ENCODE measurements around the gene PAQR9.

The PAQR9 gene

GRCh38 chr3:142962520-142963233, 797 bp downstream of the PAQR9 start:
- no peak overlapping the region for H3K27ac ChIP-seq (ENCODE audit: low read length)
- peak overlapping the region; percentile 45; the same call in 1 of the 2 replicates for H3K9ac ChIP-seq (ENCODE audit: low read depth, low read length)
- H3K9me3 ChIP-seq (ENCODE audit: insufficient read depth, low read depth, low read length): no peaks in the 10 kb centered on the region

GRCh38 chr3:142962175-142962519, 1.3 kb downstream of the PAQR9 start:
- Histone ChIP-seq H3K9ac (ENCODE audit: low read depth, low read length) (no peak overlapping the region), H3K27ac (ENCODE audit: low read length) (no peak overlapping the region)

More at GRCh38 chr3:142962520-142963233, 797 bp downstream of the PAQR9 start:
- peaks cover 51% of the 10 kb centered on the region for H3K27me3 ChIP-seq (ENCODE audit: insufficient read depth, low read length)
- H3K4me3 ChIP-seq (ENCODE audit: low read length): peak overlapping the region; percentile 79
- H3K4me1 ChIP-seq (ENCODE audit: insufficient read depth, low read length): no peaks in the 10 kb centered on the region
- H3K36me3 ChIP-seq (ENCODE audit: insufficient read depth, low read depth, low read length): no peaks in the 10 kb centered on the region

GRCh38 chr3:142961539-142961938, 1.9 kb downstream of the PAQR9 start:
- Histone ChIP-seq H3K27me3 (ENCODE audit: insufficient read depth, low read length) (peaks cover 51% of the 10 kb centered on the region), H3K36me3 (ENCODE audit: insufficient read depth, low read depth, low read length) (no peaks in the 10 kb centered on the region), H3K9me3 (ENCODE audit: insufficient read depth, low read depth, low read length) (no peaks in the 10 kb centered on the region), H3K4me1 (ENCODE audit: insufficient read depth, low read length) (no peaks in the 10 kb centered on the region), H3K4me3 (ENCODE audit: low read length) (no peak overlapping the region), H3K27ac (ENCODE audit: low read length) (no peak overlapping the region), H3K9ac (ENCODE audit: low read depth, low read length) (no peak overlapping the region)

More at GRCh38 chr3:142962175-142962519, 1.3 kb downstream of the PAQR9 start:
- H3K4me3 ChIP-seq (ENCODE audit: low read length): no peak overlapping the region
- peaks cover 51% of the 10 kb centered on the region for H3K27me3 ChIP-seq (ENCODE audit: insufficient read depth, low read length)
- H3K36me3 ChIP-seq (ENCODE audit: insufficient read depth, low read depth, low read length): no peaks in the 10 kb centered on the region
- H3K9me3 ChIP-seq (ENCODE audit: insufficient read depth, low read depth, low read length): no peaks in the 10 kb centered on the region
- H3K4me1 ChIP-seq (ENCODE audit: insufficient read depth, low read length): no peaks in the 10 kb centered on the region

- no peaks in the 10 kb centered on the region for H3K9me3 ChIP-seq (ENCODE audit: insufficient read depth, low read depth, low read length)
- H3K4me1 ChIP-seq (ENCODE audit: insufficient read depth, low read length): no peaks in the 10 kb centered on the region
- peaks cover 40% of the 10 kb centered on the region for H3K27me3 ChIP-seq (ENCODE audit: insufficient read depth, low read length)
- no peak overlapping the region for H3K9ac ChIP-seq (ENCODE audit: low read depth, low read length)
- no peak overlapping the region for H3K4me3 ChIP-seq (ENCODE audit: low read length)
- H3K36me3 ChIP-seq (ENCODE audit: insufficient read depth, low read depth, low read length): no peaks in the 10 kb centered on the region
- H3K27ac ChIP-seq (ENCODE audit: low read length): no peak overlapping the region
Observed at GRCh38 chr3:142960322-142960850, 3.1 kb downstream of the PAQR9 start.

- Histone ChIP-seq H3K27ac (ENCODE audit: low read length) (no peak overlapping the region), H3K9ac (ENCODE audit: low read depth, low read length) (no peak overlapping the region), H3K4me3 (ENCODE audit: low read length) (no peak overlapping the region), H3K9me3 (ENCODE audit: insufficient read depth, low read depth, low read length) (no peaks in the 10 kb centered on the region), H3K36me3 (ENCODE audit: insufficient read depth, low read depth, low read length) (no peaks in the 10 kb centered on the region), H3K27me3 (ENCODE audit: insufficient read depth, low read length) (peaks cover 25% of the 10 kb centered on the region), H3K4me1 (ENCODE audit: insufficient read depth, low read length) (no peaks in the 10 kb centered on the region)
Observed at GRCh38 chr3:142958707-142959106, 4.8 kb downstream of the PAQR9 start.

- no peak overlapping the region for H3K27ac ChIP-seq (ENCODE audit: low read length)
- no peaks in the 10 kb centered on the region for H3K36me3 ChIP-seq (ENCODE audit: insufficient read depth, low read depth, low read length)
- H3K9me3 ChIP-seq (ENCODE audit: insufficient read depth, low read depth, low read length): no peaks in the 10 kb centered on the region
- H3K9ac ChIP-seq (ENCODE audit: low read depth, low read length): no peak overlapping the region
- no peak overlapping the region for H3K4me3 ChIP-seq (ENCODE audit: low read length)
- no peaks in the 10 kb centered on the region for H3K27me3 ChIP-seq (ENCODE audit: insufficient read depth, low read length)
- H3K4me1 ChIP-seq (ENCODE audit: insufficient read depth, low read length): peaks cover 7% of the 10 kb centered on the region
Observed at GRCh38 chr3:142953443-142953842, 10.0 kb downstream of the PAQR9 start.

- Histone ChIP-seq H3K9ac (ENCODE audit: low read depth, low read length) (no peak overlapping the region), H3K4me3 (ENCODE audit: low read length) (no peak overlapping the region), H3K4me1 (ENCODE audit: insufficient read depth, low read length) (peaks cover 7% of the 10 kb centered on the region), H3K36me3 (ENCODE audit: insufficient read depth, low read depth, low read length) (no peaks in the 10 kb centered on the region), H3K27me3 (ENCODE audit: insufficient read depth, low read length) (no peaks in the 10 kb centered on the region), H3K27ac (ENCODE audit: low read length) (no peak overlapping the region), H3K9me3 (ENCODE audit: insufficient read depth, low read depth, low read length) (no peaks in the 10 kb centered on the region)
Observed at GRCh38 chr3:142952272-142953193, 10.9 kb downstream of the PAQR9 start.

GRCh38 chr3:142951794-142952193, 11.7 kb downstream of the PAQR9 start:
- Histone ChIP-seq H3K4me1 (ENCODE audit: insufficient read depth, low read length) (peaks cover 7% of the 10 kb centered on the region), H3K9me3 (ENCODE audit: insufficient read depth, low read depth, low read length) (no peaks in the 10 kb centered on the region), H3K27ac (ENCODE audit: low read length) (no peak overlapping the region), H3K4me3 (ENCODE audit: low read length) (no peak overlapping the region), H3K36me3 (ENCODE audit: insufficient read depth, low read depth, low read length) (no peaks in the 10 kb centered on the region), H3K27me3 (ENCODE audit: insufficient read depth, low read length) (no peaks in the 10 kb centered on the region), H3K9ac (ENCODE audit: low read depth, low read length) (no peak overlapping the region)

GRCh38 chr3:142950972-142951371, 12.5 kb downstream of the PAQR9 start:
- peaks cover 7% of the 10 kb centered on the region for H3K4me1 ChIP-seq (ENCODE audit: insufficient read depth, low read length)
- H3K27ac ChIP-seq (ENCODE audit: low read length): no peak overlapping the region
- no peaks in the 10 kb centered on the region for H3K36me3 ChIP-seq (ENCODE audit: insufficient read depth, low read depth, low read length)
- H3K27me3 ChIP-seq (ENCODE audit: insufficient read depth, low read length): no peaks in the 10 kb centered on the region
- no peak overlapping the region for H3K4me3 ChIP-seq (ENCODE audit: low read length)
- H3K9ac ChIP-seq (ENCODE audit: low read depth, low read length): no peak overlapping the region
- no peaks in the 10 kb centered on the region for H3K9me3 ChIP-seq (ENCODE audit: insufficient read depth, low read depth, low read length)

- no peak overlapping the region for H3K9ac ChIP-seq (ENCODE audit: low read depth, low read length)
Observed at GRCh38 chr3:142947799-142948575, 15.5 kb downstream of the PAQR9 start.

GRCh38 chr3:142947352-142947751, 16.1 kb downstream of the PAQR9 start:
- no peak overlapping the region for H3K9ac ChIP-seq (ENCODE audit: low read depth, low read length)
- no peak overlapping the region for H3K27ac ChIP-seq (ENCODE audit: low read length)
- no peaks in the 10 kb centered on the region for H3K9me3 ChIP-seq (ENCODE audit: insufficient read depth, low read depth, low read length)
- H3K27me3 ChIP-seq (ENCODE audit: insufficient read depth, low read length): no peaks in the 10 kb centered on the region
- H3K36me3 ChIP-seq (ENCODE audit: insufficient read depth, low read depth, low read length): no peaks in the 10 kb centered on the region
- H3K4me3 ChIP-seq (ENCODE audit: low read length): no peak overlapping the region
- H3K4me1 ChIP-seq (ENCODE audit: insufficient read depth, low read length): peaks cover 7% of the 10 kb centered on the region; the same call in 1 of the 2 replicates

More at GRCh38 chr3:142947799-142948575, 15.5 kb downstream of the PAQR9 start:
- H3K4me1 ChIP-seq (ENCODE audit: insufficient read depth, low read length): peaks cover 7% of the 10 kb centered on the region; the same call in 1 of the 2 replicates
- no peaks in the 10 kb centered on the region for H3K9me3 ChIP-seq (ENCODE audit: insufficient read depth, low read depth, low read length)
- no peaks in the 10 kb centered on the region for H3K27me3 ChIP-seq (ENCODE audit: insufficient read depth, low read length)
- no peaks in the 10 kb centered on the region for H3K36me3 ChIP-seq (ENCODE audit: insufficient read depth, low read depth, low read length)
- H3K4me3 ChIP-seq (ENCODE audit: low read length): no peak overlapping the region
- no peak overlapping the region for H3K27ac ChIP-seq (ENCODE audit: low read length)

All from iPS-20b (cell line).